CD4-positive, alpha-beta T cell treated with Interleukin-4 for 4 hours (primary cell): ENCODE data around the gene RERE.
"Not testable (repeated sequence)": the region's sequence is repeated elsewhere in the genome, so short reads cannot be mapped to it uniquely, and the experiment has no call there.

Experiments used
- DNase-seq: peaks from one replicate; pipeline ENCODE4 v3.0.0-alpha.2; 2020

Gene RERE

GRCh38 chr1:8747879-8748825, 69.3 kb downstream of the RERE start:
- DNase-seq, result no peak

DNA sequence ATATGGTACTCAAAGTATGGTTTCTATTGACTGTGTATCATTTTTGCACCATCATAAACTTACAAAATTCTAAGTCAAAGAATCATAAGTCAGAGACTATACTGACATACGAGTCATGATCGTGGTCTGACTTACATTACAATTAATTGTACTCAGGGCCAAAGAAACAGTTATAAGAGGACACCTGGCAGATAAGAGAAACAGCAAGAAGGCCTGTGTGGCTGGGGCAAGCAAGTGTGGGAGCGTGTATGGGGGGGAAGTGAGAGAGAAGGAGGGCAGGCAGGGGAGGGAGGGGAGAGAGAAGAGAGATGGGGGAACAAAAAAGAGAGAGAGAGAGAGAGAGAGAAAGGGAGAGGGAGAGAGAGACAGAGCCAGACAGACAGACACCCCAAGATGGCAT, 70.9 kb downstream of the RERE start:
- no peak for DNase-seq

DNA sequence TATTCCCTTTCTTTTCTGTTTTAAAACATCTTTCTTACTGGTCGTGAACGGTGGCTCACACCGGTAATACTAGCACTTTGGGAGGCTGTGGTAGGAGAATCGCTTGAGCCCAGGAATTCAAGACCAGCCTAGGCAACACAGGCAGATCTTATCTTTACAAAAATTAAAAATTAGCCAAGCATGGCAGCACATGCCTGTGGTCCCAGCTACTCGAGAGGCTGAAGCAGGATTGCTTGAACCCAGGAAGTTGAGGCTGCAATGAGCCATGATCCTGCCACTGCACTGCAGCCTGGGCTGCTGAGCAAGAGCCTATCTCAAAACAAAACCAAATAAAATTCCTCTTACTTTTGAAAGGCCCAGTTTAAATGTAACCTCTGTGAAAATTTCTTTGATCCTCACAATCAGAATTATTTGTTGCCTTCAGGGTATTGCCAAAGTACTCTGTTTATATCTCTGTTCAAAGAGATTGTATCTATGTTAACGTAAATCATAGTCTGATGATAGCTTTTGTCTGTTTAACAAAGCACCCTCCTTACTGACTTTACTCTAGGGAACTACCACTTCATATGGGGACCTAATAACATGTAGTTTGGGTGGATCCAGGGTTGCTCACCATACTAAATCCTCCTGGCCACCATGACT, 71.6 kb downstream of the RERE start:
- no peak for DNase-seq

DNA sequence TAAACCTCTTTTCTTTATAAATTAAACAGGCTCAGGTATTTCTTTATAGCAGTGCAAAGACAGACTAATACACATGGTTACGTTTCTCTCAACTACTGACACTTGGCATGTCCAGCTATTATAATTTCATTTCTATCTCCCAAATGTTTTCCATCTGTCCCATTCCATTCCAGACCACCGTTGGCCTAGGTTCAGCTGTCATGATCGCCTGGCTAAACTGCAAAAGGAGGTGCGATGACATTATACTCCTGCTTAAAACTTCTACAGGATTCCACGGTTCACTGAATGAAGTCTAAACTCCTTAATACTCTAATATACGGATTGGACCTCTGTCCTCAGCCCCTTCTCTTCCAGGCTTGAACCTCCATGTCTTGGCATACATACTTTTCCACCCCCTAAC, 72.1 kb downstream of the RERE start:
- DNase-seq, result no peak

DNA sequence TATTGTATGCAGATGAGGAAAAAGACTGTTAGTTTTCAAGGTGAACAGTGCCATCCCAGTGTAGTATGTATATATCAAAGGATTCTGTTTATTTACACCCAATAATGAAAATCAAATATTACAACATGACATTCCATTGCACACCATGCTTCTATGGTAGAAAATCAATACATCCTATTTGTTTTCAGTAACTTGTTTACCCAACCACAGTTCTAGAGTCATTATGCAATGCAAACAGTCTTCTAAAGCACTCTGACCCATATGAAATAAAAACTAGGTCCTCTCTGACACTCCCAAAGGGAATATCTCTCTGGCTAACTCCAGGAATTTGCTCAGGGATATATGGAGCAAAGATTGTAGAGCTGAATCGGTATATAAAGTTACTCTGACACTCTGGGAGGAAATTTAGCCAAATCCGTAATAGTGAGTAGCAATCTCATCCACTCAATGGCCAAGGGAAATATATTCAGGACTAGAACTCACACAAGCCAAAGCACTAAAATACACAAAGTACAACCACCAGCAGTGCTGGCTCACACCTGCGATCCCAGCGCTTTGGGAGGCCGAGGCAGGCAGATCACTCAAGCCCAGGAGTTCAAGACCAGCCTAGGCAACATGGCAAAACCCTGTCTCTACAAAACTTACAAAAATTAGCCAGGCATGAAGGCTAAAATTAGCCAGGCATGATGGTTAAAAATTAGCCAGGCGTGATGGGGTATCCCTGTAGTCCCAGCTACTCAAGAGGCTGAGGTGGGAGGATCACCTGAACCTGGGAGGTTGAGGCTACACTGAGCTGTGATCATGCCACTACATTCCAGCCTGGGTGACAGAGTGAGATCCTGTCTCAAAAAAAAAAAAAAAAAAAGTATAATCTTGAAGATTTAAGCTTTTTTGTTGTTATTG, 75.2 kb downstream of the RERE start:
- DNase-seq, result no peak

DNA sequence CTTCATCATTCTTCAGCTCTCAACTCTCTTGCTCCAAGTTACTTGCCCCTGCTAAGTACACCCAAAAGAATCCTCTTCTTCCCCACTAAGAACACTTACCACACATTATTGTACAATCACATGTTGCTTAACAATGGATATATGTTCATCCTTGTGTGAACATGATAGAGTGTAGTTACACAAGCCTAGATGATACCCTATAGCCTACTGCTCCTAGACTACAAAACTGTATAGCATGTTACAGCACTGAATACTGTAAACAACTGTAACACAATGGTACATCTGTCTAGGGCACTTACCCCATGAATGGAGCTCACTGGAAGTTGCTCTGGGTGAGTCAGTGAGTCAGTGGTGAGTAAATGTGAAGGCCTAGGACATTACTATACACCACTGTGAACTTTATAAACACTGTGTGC, 77.4 kb downstream of the RERE start:
- no peak for DNase-seq

DNA sequence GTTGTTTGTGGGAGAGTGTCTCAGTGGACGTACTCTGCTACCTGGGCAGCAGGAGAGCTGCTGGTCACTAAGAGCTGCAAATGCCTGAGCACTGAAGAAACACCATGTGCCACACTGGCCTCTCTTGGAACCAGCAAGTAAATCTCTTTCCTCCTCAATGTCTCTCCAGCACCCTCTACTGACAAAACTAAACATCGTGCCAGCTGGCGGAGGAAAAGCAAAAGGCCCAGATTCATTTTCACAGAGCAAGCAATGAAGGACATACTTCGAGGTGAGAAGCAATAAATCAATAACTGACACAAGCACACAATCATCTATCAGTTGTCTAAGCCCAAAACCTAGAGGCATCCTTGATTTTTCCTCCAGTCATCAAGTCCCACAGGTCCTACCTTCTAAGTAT, 78.1 kb downstream of the RERE start:
- no peak for DNase-seq

- DNase-seq, result no peak
Observed at GRCh38 chr1:8736927-8737326, 80.5 kb downstream of the RERE start.

DNA sequence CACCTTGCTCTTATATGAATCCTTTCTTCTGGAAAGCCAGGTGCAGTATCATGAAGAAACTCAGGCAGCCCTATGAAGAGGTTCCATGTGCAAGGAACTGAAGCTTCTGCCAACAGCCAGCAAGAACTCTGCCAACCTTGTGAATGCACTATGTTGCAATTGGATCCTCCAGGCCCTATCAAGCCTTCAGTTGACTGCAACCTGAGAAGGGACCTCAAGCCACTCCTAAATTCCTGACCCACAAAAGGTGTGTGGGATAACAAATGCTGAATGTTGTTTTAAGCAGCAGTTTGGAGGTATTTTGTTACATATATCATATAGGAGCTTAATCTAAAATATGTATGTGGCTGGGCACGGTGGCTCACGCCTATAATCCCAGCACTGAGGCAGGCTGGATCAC, 84.0 kb downstream of the RERE start:
- no peak for DNase-seq

DNA sequence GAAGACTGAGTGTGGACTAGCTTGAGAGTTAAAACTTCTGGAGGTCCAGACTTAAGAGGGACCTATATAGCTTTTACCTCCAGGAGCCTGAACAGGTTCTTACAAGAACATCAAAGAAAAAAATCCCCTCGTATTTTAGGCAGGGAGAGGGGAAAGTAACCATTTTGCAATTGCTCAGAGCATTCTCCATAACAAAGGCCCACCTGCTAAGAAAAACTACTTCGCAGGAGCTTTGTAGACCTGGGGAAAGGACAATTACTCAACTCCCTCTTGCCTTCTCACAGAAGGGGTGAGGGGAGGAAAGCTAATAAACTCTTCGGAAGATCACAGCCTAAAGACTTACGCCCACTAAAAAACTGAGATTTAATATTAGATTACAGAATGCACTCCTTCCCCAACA, 86.3 kb downstream of the RERE start:
- no peak for DNase-seq

- DNase-seq, result no peak
Observed at GRCh38 chr1:8728464-8728863, 89.0 kb downstream of the RERE start.

DNA sequence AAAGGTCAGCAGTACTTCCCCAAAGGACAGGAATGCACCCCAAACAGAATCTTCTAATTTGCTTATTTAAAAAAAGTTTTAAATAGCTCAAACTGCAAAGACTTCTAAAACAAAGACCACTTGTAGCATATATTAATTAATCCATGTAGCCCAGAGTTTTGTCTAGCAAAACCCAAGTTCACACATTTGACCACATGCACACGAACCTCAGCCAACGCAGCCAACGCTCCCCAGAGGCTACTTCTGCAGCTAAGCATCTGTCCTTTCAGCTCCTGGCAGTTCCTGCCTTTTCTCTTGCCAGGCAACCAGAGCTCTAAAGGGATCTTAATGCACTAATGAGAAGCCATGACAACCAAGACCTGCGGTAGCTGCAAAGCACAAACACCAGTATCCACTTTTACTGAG, 89.6 kb downstream of the RERE start:
- no peak for DNase-seq

DNA sequence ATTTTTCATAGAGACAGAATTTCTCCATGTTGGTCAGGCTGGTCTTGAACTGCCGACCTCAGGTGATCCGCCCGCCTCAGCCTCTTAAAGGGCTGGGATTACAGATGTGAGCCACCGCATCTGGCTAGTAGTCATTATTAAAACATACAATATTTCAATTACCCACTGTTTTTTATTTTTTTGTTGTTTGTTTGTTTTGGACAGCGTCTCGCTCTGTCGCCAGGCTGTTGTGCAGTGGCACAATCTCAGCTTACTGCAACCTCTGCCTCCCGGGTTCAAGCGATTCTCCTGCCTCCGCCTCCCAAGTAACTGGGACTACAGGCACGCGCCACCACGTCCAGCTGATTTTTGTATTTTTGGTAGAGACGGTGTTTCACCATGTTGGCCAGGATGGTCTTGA, 90.1 kb downstream of the RERE start:
- not testable (repeated sequence) for DNase-seq

GRCh38 chr1:8726801-8727186, 90.6 kb downstream of the RERE start:
- not testable (repeated sequence) for DNase-seq

- no peak for DNase-seq
Observed at GRCh38 chr1:8723010-8723409, 94.4 kb downstream of the RERE start.

DNA sequence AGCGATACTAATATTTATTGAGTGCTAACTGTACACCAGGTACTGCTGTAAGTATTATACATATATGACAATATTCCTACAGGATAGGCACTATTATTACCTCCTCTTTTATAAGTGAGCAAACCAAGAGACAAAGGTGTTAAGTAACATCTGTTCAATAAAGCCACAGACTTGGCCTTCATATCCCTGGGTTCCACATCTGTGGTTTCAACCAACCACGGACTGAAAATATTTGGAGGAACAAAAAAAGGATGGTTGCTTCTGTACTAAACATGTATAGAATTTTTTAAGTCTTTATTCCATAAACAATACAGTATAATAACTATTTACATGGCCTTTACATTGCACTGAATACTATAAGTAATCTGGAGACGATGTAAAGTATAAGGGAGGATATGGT, 95.1 kb downstream of the RERE start:
- DNase-seq, result no peak

DNA sequence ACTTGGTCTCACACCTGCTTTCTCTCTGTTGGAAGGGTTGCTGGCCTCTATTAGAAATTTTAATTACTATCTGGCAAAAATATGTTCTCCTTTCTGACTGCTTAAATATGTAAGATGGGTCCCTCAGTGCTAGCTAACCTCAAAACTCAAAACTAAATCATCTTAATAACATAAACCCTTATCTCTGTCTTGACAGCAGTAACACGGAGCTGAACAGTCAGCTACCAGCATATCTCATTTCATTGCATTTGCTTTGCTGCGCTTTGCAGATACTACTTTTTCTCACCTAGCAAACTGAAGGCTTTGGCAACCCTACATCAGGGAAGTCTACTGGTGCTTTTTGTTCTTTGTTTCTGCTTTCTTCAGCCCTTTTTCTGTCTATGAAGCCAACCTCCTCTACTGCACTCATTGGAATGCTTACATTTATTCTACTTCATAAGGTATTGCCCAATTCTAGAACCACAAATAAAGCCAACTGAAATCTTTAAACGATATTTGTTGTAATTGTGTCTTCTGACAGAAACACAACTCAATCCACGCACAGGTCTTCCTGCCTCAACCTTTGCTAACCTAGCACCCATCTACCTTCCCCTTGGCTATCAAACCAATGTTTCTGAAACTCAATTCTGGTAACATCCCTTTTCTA, 95.6 kb downstream of the RERE start:
- DNase-seq, result no peak

- no peak for DNase-seq
Observed at GRCh38 chr1:8720347-8720746, 97.1 kb downstream of the RERE start.

- no peak for DNase-seq
Observed at GRCh38 chr1:8718850-8719361, 98.5 kb downstream of the RERE start.

DNA sequence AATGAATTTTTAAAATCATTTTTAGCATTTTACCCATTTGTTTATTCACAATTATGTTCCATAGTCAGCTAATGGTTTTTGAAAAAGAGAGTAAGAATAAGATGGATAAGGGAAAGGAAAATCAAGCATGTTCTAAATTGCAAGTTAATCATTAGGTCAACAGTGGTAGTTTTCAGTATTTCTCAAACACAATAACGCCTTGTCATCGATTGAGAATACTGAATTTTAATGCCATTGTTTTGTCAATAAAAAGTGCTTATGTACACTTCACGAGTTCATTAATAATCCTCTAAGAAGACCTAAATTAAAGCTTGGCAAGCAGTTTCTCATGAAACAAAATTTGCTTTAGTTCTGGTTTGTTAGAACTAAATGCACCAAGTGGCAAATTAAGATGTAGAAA, 100.3 kb downstream of the RERE start:
- no peak for DNase-seq

DNA sequence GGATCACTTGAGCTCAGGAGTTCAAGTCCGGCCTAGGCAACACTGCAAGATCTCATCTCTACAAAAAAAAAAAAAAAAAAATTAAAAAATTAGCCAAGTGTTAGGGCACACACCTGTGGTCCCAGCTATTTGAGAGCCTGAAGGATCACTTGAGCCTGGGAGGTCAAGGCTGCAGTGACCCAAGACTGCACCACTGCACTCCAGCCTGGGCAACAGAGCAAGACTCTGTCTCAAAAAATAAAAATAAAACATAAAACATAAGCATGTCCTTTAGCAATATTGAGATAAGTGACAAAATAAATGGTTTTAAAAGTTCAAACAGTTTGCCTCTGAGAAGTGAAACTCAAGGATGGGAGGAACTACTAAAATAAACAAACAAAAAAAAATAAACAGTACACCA, 101.2 kb downstream of the RERE start:
- no peak for DNase-seq

- no peak for DNase-seq
Observed at GRCh38 chr1:8714173-8714572, 103.3 kb downstream of the RERE start.
